HepG2 (cell line): ENCODE measurements around the gene TPX2. TPM values are rescaled to one million over a fixed set of nuclear protein-coding genes. Genes with fewer than 3 reads are reported as not detected.

Experiments used
- ATAD3A ChIP-seq: sonication (generic); formaldehyde crosslinking; IDR thresholded peaks from 2 replicates; pipeline ENCODE4 v1.4.0; 2020; ENCODE audit warnings: missing genetic modification reagents
- ATRX ChIP-seq: sonication (generic); formaldehyde crosslinking; IDR thresholded peaks from 2 replicates; pipeline ENCODE4 v1.4.0; 2020; ENCODE audit warnings: missing genetic modification reagents, borderline replicate concordance
- CEBPB ChIP-seq: IDR thresholded peaks from 2 replicates; pipeline ENCODE4 v1.6.1; 2011; ENCODE audit warnings: low read depth, low read length, improper control_type of control experiment, borderline replicate concordance
- EEA1 ChIP-seq: sonication (generic); formaldehyde crosslinking; IDR thresholded peaks from 2 replicates; pipeline ENCODE4 v1.5.1; 2020; ENCODE audit warnings: mild to moderate bottlenecking, missing genetic modification reagents, borderline replicate concordance
- FOXA1 ChIP-seq, 2 experiments: fragments of 450-650 bp in 1 of 2; sonication (generic) in 1 of 2; formaldehyde crosslinking in 1 of 2; IDR thresholded peaks; 2 replicates each; pipeline versions ENCODE4 v1.4.0 to v1.6.1; 2016 to 2020; ENCODE audit warnings: missing genetic modification reagents in 1 of 2
- FOXO1 ChIP-seq: sonication (generic); formaldehyde crosslinking; IDR thresholded peaks from 2 replicates; pipeline ENCODE4 v1.4.0; 2020; ENCODE audit warnings: missing genetic modification reagents
- GPBP1L1 ChIP-seq: sonication (generic); formaldehyde crosslinking; IDR thresholded peaks from 2 replicates; pipeline ENCODE4 v1.5.0; 2020; ENCODE audit warnings: mild to moderate bottlenecking, missing genetic modification reagents
- HINFP ChIP-seq: sonication (generic); formaldehyde crosslinking; IDR thresholded peaks from 2 replicates; pipeline ENCODE4 v1.4.0; 2020; ENCODE audit warnings: low read depth, mild to moderate bottlenecking, missing genetic modification reagents
- HNF4A ChIP-seq: sonication (generic); formaldehyde crosslinking; IDR thresholded peaks from 2 replicates; pipeline ENCODE4 v1.4.0; 2020; ENCODE audit warnings: missing genetic modification reagents
- NCOA2 ChIP-seq: sonication (generic); formaldehyde crosslinking; IDR thresholded peaks from 2 replicates; pipeline ENCODE4 v1.8.0; 2022; ENCODE audit warnings: inconsistent platforms
- NR2F6 ChIP-seq, 2 experiments: IDR thresholded peaks; 2 replicates each; pipeline ENCODE4 v1.6.1; 2016; ENCODE audit warnings: antibody characterized with exemption in 1 of 2, mild to moderate bottlenecking in 1 of 2
- TCF7 ChIP-seq: sonication (generic); IDR thresholded peaks from 2 replicates; pipeline ENCODE4 v1.6.1; 2016; ENCODE audit warnings: antibody characterized with exemption, low read depth
- U2AF1 ChIP-seq: fragments of 200-400 bp; formaldehyde crosslinking; optimal IDR thresholded peaks from 2 replicates; pipeline ENCODE3; 2017; ENCODE audit warnings: mild to moderate bottlenecking, low read depth, low read length
- ZBTB7B ChIP-seq: sonication (generic); formaldehyde crosslinking; IDR thresholded peaks from 2 replicates; pipeline ENCODE4 v1.4.0; 2020; ENCODE audit warnings: missing genetic modification reagents
- ZNF335 ChIP-seq: sonication (generic); formaldehyde crosslinking; IDR thresholded peaks from 2 replicates; pipeline ENCODE4 v1.4.0; 2020; ENCODE audit warnings: missing genetic modification reagents
- ZNF580 ChIP-seq: IDR thresholded peaks from 2 replicates; pipeline ENCODE4 v1.6.1; 2016; ENCODE audit warnings: low read depth, borderline replicate concordance
- ZNF747 ChIP-seq: sonication (generic); formaldehyde crosslinking; IDR thresholded peaks from 2 replicates; pipeline ENCODE4 v1.8.1; 2023; ENCODE audit warnings: missing genetic modification reagents, mild to moderate bottlenecking, borderline replicate concordance
- polyA plus RNA-seq, 8 experiments: library from polyadenylated mRNA; depleted of rRNA in 3 of 8; stranded (reverse) in 7 of 8; unstranded in 1 of 8; fragments of >200 nt; fragmentation: Illumina TruSeq in 4 of 8; extraction: Trizol in 4 of 8; gene quantifications; 2 replicates each; pipeline versions ENCODE4 v1.2.1 to v1.2.3, GENCODE V29; 2011 to 2016; ENCODE audit warnings: low read depth in 4 of 8, missing spikeins in 1 of 8, mixed read lengths in 1 of 8; ENCODE audit not compliant: insufficient read depth in 1 of 8
- total RNA-seq, 5 experiments: library from RNA; depleted of rRNA; stranded (reverse); fragments of >200 nt; fragmentation: Illumina TruSeq; extraction: Trizol; gene quantifications; 2 replicates each; pipeline ENCODE4 v1.2.3, GENCODE V29; 2016; ENCODE audit warnings: low read depth in 1 of 5
- TF ChIP-seq, protein P1 (sequence below): sonication (generic); formaldehyde crosslinking; IDR thresholded peaks from 2 replicates; pipeline ENCODE4 v1.4.0; 2020; ENCODE audit warnings: missing genetic modification reagents, borderline replicate concordance
- TF ChIP-seq, protein P2 (sequence below): sonication (generic); formaldehyde crosslinking; IDR thresholded peaks from 2 replicates; pipeline ENCODE4 v1.9.0; 2021; ENCODE audit warnings: missing genetic modification reagents, mild to moderate bottlenecking, borderline replicate concordance

The TPX2 gene
- total and polyA plus RNA-seq, 2 of the 13 experiments (the other 11 are each of a cell fraction or from before 2014, with no cell fraction given), result 34.3 to 124 TPM

DNA sequence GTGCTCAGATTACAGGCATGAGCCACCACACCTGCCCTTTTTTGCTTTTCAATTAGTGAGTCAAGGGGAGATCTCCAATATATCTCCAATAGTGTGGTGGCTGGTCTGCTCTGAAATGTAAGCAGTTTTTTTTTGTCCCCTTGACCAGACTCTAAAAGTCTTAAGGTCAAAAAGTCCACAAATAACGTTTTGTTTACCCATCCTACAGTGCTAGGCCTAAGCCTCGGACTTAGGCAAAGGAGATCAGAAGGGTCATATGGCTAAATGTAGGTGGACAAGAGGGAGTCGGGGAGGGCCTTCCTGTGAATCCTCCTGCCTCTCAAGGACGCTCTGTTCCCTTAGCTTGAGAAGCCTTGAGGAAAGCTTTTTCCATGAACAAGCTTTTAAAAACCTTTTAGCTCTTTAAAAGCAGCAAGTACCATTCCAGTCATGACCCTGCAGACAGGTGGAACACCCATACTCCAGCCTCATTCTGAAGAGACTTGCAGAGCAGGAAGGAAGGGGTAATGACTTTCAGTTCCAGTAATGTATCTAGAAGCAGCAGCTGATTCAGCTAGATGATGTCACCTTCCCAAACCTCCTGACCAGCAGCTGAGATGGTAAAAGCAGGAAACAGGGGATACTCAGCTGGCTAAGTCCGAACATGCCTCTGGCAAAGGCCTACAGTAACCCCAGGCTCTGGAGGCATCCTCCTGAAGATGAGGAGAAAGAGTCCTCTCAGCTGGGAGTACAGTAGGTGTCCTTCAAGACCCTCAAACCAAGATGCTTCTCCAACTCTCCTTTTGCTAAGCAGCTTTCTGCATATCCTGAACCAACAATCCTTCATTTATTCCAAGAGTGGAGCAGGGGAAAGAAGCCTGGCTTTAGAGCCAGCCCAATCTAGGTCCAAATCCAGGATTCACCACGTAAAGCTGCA is 40.0 kb upstream of the TPX2 start (continued):
- no peak for TF ChIP-seq ATRX (CRISPR knock-in tag)
- peak; percentile 64 for TF ChIP-seq FOXO1 (CRISPR knock-in tag)
- peak; percentile 47 for TF ChIP-seq ZBTB7B (CRISPR knock-in tag)
- TF ChIP-seq, protein P1, sequence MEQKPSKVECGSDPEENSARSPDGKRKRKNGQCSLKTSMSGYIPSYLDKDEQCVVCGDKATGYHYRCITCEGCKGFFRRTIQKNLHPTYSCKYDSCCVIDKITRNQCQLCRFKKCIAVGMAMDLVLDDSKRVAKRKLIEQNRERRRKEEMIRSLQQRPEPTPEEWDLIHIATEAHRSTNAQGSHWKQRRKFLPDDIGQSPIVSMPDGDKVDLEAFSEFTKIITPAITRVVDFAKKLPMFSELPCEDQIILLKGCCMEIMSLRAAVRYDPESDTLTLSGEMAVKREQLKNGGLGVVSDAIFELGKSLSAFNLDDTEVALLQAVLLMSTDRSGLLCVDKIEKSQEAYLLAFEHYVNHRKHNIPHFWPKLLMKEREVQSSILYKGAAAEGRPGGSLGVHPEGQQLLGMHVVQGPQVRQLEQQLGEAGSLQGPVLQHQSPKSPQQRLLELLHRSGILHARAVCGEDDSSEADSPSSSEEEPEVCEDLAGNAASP (CRISPR knock-in tag), result peak; percentile 31; the same call in 1 of the 2 replicates
- TF ChIP-seq GPBP1L1 (CRISPR knock-in tag), result no peak
- TF ChIP-seq TCF7, result no peak
- no peak for TF ChIP-seq ATAD3A
- peak; percentile 76; the same call in 1 of the 2 replicates for TF ChIP-seq EEA1 (CRISPR knock-in tag)
- peak; percentile 88 for TF ChIP-seq NR2F6 (IDR thresholded peaks at IDR 0.05)
- peak; percentile 78 for TF ChIP-seq NR2F6 (CRISPR knock-in tag; IDR thresholded peaks at IDR 0.05)
- TF ChIP-seq, protein P2, sequence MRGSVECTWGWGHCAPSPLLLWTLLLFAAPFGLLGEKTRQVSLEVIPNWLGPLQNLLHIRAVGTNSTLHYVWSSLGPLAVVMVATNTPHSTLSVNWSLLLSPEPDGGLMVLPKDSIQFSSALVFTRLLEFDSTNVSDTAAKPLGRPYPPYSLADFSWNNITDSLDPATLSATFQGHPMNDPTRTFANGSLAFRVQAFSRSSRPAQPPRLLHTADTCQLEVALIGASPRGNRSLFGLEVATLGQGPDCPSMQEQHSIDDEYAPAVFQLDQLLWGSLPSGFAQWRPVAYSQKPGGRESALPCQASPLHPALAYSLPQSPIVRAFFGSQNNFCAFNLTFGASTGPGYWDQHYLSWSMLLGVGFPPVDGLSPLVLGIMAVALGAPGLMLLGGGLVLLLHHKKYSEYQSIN (CRISPR knock-in tag), result no peak
- no peak for TF ChIP-seq ZNF580
- no peak for TF ChIP-seq ZNF747 (CRISPR knock-in tag)
- peak; percentile 78 for TF ChIP-seq NCOA2
- no peak for TF ChIP-seq U2AF1
- 0 out of 2 replicates have a peak, but pooled peaks have one; percentile 75 for TF ChIP-seq HINFP (CRISPR knock-in tag)
- TF ChIP-seq ZNF335 (CRISPR knock-in tag), result peak; percentile 78; the same call in 1 of the 2 replicates
- TF ChIP-seq CEBPB, result no peak
- TF ChIP-seq HNF4A (CRISPR knock-in tag), result peak; percentile 90
- TF ChIP-seq FOXA1 (IDR thresholded peaks at IDR 0.05), result no peak
- peak; percentile 73 for TF ChIP-seq FOXA1 (CRISPR knock-in tag; IDR thresholded peaks at IDR 0.05)
